Stimulated activated CD8-positive, alpha-beta memory T cell treated with anti-CD3 and anti-CD28 coated beads, Interleukin-15, amount 100 ng/mL, for 48 hours (primary cell): ENCODE measurements around the gene TSPEAR.
"Not testable (repeated sequence)": the region's sequence is repeated elsewhere in the genome, so short reads cannot be mapped to it uniquely, and the experiment has no call there.

Source experiments
- DNase-seq, 2 donors: peaks; one replicate each; pipeline ENCODE4 v3.0.0-alpha.2; 2020; ENCODE audit warnings: low read depth in 2 of 2

Gene TSPEAR

DNA sequence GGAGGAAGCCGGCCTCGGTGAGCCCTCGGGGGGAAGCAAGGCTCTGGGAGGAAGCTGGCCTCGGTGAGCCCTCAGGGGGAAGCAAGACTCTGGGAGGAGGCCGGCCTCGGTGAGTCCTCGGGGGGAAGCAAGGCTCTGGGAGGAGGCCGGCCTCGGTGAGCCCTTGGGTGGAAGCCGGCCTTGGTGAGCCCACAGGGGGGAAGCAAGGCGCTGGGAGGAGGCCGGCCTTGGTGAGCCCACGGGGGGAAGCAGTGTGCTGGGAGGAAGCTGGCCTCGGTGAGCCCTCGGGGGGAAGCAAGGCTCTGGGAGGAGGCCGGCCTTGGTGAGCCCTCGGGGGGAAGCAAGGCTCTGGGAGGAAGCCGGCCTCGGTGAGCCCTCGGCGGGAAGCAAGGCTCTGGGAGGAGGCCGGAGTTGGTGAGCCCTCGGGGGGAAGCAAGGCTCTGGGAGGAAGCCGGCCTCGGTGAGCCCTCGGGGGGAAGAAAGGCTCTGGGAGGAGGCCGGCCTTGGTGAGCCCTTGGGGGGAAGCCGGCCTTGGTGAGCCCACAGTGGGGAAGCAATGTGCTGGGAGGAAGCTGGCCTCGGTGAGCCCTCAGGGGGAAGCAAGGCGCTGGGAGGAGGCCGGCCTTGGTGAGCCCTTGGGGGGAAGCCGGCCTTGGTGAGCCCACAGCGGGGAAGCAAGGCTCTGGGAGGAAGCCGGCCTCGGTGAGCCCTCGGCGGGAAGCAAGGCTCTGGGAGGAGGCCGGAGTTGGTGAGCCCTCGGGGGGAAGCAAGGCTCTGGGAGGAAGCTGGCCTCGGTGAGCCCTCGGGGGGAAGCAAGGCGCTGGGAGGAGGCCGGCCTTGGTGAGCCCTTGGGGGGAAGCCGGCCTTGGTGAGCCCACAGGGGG is 208.1 kb downstream of the TSPEAR start:
- not testable (repeated sequence) for DNase-seq

DNA sequence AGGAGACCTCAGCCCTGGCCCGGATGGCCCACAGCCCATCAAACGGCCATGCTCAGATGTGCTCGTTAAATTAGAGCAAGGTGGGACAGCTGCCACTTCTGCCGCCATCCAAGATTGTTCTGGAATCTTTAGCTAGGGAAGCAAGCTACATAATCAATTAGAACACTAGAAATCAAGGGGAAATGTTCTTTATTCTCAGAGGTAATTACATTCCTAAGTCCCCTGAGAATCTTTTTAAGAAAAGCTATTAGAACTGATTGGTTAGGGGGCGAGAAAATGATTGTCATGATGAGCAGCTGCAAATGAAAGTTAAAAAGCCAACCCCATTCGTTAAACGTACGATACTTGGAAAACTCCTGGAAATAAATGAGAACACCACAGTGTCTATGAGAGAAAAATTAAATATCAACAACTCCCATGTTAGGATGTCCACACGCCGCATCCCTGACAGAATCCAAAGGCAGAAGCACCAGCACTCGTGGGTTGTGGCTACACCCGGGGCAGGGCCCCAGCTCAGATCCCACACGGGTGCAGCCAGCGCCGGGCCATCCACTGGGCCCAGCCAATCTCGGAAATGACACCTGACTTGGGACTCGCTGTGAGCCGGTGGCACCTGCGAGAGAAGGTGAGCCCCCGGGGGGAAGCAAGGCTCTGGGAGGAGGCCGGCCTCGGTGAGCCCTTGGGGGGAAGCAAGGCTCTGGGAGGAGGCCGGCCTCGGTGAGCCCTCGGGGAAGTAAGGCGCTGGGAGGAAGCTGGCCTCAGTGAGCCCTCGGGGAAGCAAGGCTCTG is 209.0 kb downstream of the TSPEAR start:
- DNase-seq: no peak

DNA sequence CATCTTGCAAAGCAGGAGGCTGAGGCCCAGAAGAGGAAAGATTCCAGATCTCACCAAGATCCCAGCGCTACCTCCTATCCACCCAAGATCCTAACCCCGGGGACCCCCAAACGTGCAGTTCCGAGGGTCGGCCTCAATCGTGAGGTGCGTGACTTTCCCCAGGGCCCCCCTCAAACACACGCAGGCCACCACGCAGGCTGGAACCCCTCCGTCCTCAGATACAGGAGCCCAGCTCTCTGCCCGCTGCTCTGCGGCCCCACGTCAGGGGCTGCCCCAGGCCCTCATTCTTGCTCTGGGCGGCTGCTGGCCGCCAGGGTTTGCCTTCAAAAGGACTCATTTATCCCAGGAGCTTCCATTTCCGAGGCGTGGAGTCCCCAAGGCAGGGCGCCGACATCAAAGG is 211.3 kb downstream of the TSPEAR start:
- DNase-seq: no peak

DNA sequence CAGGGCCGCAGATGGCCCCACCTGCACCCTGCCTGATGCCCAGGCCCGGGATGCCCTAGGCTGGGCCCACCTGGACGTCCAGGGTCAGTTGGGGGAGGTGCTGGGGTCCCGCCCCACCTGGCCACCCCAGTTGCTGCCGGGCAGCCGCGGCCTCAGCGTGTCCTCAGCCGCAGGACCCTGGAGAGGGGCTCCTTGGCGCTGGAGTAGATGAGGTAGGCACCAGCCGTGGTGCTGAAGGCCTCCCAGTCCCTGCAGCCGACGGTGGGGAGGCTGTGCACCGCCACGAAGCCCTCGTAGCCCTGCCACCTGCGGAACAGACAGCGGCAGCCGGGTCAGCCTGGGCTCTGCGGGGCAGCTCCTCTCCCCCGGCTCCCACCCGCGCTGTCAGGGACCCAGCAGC is 211.7 kb downstream of the TSPEAR start:
- DNase-seq: no peak

DNA sequence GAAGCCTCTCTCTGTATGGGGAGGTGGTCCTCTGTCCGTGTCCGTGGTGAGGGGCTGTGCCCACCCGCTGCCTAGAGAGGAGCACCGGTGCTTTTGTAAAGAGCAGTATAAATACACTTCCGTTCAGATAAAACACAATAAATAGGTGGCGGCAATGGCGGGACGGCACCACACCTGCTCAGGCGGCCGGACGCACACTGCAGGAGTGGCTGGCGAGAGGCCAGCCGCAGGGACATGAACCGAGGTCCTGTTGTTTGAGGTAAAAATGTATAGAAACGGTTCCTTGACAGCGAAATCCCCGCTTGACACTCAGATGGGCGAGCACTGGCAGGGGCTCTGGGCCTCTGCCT is 212.2 kb downstream of the TSPEAR start:
- DNase-seq: no peak

DNA sequence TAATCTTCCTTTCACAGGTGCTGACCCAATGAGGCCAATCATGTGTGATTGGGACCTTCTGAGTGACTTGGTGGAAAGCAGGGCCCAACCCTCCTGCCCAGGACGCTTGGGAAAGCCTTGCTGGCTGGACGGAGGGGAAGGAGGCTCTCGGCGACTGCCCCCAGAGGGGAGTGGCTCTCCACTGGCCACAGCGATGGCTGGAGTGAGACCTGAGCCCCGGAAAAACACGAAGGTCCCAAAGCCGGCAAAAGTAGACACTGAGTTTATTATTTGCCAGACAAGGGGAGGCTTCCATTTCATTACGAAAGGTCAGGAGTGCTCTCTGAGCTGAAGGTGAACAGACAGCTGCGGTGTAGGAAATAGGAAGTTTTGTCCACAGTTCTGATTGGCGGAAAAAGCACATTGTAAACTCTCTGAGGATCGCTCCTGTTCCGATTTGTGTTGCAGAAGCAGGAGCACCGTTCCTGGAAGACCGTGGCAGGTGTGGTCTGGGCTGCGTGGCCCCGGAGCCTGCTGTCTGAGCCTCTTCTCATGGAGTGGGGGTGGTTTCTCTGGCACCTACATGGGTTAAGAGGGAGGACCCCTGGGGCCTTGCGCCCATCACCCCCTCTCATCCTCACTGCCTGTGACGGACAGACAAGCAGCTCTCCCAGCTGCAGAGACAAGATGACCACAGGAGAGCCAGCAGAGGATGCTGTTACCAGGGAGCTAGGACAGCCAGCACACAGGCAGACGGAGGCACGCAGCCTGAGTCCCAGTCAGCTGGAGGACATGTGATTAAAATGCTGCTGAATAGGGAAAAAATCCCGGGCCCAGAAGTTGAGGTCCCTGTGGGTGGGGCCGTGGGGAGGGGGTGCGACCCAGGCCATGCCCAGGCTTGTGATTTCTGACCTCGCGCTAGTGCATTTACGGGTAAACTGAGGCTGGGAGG is 212.8 kb downstream of the TSPEAR start:
- DNase-seq: no peak

DNA sequence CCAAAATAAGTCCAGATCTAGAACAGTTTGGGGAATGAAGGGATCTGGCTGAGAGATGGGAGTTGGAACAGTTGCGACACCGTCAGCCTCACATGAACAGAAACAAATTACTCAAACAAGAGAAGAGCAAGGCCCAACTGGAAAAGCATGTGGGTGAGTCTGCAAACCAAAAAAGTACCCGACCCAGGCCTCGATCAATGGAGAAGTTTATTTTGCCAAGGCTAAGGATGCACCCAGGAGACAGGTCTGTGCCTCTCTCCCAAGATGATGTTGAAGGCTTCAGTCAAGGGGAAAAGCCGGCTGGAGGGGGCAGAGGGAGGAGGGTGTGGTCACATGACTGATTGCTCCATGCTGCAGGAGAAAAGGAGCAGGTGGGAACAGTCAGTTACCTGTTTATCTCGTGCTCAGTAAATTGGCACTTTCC is 213.7 kb downstream of the TSPEAR start:
- DNase-seq: no peak

DNA sequence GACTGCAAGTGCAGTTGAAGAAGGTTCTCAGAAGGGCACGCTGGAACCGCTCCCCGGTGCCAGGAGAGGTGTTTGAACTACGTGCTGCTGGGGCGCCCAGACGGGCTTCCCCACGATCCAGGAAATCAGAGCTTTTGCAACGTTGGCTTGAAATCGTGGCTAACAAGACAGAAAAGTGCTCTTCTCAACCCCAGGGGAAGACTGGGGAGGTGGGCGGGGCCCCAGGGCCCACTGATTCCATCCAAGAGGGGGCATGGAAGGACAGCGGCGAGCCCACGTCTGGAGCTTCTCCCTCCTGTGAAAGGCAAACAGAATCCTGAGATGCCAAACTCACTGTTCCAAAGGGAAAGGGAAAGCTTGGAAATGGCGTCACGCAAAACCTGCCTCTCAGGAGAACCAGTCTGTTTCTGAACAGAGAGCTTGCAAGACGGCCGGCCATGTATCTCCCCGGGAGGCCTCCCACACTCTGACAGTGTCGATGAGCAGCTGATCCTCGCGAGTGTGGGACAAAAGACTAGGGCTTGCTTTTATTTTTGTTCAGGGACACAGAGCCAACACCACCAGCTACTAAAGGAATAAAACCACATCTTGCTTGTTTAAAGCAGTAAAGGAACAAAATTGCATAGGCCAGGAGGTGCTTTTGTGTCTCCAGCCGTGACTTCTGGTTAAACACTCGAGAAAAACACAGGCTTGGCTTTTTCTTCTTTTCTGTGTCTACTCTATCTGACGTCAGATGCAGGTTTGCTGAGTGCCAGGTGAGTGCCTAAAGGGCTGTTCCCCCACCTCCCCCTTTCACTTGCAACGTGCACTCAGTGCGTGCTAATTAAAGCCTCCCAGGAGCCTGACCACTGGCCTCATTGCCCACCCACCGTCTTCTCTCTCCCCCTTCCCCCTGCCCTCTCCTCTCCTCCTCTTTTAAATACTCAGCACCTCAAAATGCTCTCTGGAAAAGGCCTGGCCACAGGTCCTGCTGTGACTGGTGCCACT is 214.5 kb downstream of the TSPEAR start:
- no peak for DNase-seq

DNA sequence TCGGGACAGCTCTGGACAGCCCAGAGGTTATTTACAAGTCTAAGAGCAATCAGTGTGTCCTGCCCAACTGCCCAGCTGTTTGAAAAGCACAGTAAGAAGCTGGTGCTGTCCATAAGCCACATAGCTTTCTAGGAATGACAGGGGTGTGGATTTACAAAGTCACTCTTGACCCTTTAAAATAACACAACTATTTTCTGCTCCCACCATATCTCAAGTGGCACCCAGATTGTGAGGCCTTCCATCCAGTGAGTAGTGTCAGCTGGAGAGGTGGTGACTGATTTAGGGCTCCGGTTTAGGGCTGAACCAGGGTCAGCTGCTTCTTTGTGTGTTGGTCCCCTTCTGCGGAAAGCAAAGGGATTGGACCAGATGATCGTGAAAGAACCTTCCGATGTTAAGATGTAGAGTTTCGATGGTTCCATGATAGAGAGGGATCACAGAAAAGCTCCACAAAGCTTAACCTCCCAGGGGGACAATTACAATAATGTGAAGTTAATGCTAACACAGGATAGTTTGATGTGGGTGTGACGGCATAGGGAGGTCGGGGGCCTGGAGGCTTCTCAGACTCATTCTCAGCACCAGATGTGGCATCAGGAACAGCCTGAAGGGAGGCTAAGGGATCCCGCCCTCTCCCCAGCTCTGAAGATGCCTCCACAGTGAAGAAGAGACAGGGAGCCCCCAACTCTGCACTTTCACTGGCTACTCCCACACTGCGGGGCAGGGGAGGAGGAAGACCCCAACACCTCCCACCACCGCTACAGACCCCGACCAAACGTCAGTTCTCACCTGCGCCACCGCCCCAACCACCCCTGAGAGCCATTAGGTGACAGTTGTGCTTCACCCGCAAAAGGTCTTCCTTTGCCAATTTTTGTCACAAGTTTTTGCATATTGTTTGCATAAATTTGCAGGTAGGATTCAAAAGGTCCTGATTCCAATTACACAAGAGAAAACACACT is 215.5 kb downstream of the TSPEAR start:
- DNase-seq: no peak

DNA sequence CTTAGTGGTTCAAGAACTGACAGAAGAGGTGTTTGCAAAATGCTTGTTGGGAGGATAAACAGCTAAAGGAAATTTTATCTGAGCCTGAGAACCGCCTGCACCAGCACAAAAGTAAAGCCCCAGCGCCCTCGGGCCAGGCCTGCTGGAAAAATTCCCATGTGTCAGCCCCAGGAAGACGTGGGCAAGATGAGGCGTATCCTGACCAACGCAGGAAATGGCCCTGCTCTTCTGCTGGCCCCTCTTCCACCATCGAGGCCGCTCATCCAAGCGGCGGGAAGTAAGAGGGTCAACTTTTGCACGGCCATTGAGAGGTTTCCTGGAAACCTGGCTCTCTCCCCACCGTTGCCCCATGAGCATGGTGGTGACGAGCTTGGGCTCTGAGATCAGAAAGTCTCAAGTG is 216.4 kb downstream of the TSPEAR start:
- no peak for DNase-seq

DNA sequence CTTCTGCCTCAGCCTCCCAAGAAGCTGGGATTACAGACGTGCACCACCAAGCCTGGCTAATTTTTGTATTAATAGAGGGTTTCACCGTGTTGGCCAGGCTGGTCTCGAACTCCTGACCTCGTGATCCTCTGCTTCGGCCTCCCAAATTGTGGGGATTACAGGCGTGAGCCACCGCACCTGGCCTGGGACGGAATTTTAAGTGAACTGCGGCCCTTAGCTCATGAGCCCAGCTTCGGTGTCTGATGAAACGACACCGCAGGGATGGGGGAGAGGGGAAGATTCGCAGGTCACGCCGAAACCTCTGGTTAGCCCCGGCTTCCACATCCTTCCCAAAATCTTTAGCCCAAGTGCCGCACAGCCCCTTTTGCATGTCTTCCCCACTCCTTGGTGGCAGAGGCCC is 217.0 kb downstream of the TSPEAR start:
- no peak for DNase-seq

DNA sequence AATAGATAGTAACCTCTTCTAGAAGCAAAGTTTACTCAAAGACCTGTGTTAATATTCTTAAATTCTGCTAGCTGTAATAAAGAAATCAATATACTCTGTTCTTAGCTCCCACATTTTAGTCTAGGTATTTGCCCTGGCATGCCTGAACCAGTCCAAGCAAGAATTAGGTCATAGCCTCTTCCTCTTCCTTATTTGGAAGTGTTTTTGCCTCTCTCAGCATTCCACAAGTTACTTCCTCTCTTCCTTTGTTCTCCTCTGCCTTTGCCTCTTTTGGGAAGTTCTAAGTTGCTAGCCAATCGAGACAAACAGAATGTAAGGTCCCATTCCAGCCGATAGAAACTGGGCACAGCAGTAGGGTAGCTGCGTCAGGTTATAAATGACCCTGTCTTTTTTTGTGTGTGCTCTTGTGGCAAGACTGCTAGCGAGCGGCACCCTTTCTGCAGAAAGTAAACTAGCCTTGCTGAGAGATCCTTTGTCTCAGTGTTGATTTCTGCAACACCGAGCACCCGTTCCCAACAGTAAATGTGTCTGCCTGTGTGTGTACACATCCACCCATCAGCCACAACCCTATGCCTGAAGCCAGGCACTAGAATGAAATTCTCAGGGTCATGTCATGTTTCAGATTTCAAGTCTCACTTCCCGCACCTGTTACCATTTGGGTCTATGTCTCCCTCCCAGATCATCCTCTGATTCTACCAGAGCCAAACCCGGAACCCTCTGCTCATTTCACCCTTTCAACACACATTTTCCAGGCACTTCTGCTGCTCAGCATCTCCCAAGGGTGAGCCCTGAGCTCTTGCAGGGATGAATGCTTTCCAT is 218.6 kb downstream of the TSPEAR start:
- no peak for DNase-seq

DNA sequence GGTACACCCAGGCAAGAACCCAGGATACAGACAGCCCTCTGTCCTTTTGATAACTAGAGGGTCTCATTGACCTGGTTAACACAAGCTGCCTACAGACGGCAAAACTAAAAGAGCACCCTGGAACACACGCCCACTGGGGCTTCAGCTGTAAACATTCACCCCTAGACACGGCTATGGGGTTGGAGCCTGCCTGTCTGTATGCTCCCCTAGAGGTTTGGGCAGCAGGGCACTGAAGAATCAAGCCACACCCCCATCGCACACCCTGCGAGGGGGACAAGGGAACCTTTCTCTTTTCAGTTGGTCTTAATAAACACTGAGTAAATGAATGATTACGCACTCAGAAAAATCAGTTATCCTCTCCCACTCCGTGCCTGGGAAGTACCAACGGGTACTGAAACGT is 220.6 kb downstream of the TSPEAR start:
- DNase-seq: no peak

DNA sequence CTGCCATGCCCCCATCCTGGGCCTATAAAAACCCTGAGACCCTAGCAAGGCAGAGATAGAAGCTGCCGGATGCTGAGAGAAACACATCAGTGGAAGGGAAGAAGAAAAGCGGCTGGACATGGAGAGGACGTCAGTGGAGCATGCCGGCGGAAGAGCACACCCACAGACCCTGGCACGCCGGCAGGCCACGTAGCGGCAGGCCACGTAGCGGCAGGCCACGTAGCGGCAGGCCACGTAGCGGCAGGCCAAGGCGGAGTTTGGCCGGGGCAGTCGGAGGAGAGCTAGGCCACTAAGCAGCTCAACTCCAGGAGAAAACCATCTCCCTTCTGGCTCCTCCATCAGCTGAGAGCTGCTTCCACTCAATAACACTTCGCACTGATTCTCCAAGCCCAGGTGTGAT is 221.0 kb downstream of the TSPEAR start:
- no peak for DNase-seq

DNA sequence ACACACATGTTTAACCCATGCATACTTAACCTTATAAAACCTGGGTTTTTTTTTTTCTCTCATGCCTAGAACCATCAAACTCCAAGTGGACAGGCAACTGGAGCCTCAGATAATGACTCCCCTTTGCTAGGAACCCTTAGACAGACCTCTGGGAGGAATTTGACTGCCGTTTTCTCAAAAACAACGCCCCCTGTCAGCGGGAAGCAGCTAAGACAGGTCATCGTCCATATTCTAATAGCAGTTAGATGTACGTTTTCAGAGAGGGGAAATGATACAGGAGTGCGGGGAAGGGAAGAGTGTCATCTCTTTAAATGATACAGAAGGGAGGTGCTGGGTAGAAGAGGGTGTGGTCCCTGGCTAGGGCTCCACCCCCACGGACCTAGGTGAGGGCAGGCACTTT is 221.4 kb downstream of the TSPEAR start:
- DNase-seq: no peak

DNA sequence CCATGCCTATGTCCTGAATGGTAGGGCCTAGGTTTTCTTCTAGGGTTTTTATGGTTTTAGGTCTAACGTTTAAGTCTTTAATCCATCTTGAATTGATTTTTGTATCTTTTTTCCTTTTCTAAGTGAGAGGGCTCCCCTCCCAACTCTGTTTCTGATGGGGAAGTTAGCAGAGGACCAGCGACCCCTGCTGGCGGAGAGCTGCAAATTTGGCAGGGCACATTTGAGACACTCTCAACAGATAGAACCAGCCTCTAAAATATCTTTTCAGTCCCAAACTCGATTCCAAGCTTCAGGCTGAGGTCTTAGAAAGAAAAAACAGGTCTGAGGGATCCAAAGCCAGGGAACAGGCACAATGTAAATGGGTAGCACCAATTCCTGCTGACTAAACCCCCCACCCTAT is 223.5 kb downstream of the TSPEAR start:
- peak in 1 of 2 donors; percentile 38 for DNase-seq

DNA sequence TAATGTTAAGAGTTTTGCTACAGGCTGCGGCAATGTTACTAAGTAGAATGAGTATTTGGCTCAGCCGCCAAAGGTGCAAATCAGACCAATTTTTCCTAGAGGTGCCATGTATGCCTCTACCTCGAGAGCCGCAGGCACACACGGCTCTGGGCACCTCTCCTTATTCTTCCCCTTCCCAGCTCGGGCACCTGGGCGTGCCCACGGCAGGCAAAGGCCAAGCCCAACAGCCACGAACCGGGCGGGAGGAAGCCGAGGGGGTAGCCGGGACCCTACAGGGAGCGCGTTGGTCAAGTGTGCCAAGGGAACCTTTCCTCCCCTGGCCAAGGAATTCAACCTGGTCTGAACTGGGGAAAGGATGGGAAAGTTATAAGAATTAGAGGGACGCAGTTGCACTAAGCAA is 225.1 kb downstream of the TSPEAR start:
- no peak for DNase-seq

DNA sequence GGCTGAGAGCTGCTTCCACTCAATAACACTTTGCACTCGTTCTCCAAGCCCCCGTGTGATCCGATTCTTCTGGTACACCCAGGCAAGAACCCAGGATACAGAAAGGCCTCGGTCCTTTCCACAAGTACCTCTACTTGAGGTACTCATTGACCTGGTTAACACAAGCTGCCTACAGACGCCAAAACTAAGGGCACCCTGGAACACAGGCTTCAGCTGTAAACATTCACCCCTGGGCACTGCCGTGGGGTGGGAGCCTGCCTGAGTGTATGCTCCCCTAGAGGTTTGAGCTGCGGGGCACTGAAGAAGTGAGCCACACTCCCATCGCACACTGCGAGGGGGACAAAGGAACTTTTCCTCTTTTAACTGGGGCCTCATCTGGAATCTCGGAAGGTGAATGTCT is 225.6 kb downstream of the TSPEAR start:
- no peak for DNase-seq
